GM18870 (cell line): ENCODE measurements around the gene SYT12.

ENCODE experiments used
- ATAC-seq: cut with Tn5 transposase; IDR thresholded peaks from one replicate; pipeline ENCODE4 v1.9.1; 2021; ENCODE audit warnings: moderate library complexity; ENCODE audit not compliant: unreplicated experiment

The SYT12 gene

GRCh38 chr11:67054836-67055523 lies 32.0 kb downstream of the SYT12 start:
- no peak for ATAC-seq

- ATAC-seq: no peak
These were observed 32.9 kb downstream of the SYT12 start for GRCh38 chr11:67055812-67056211.

GRCh38 chr11:67056267-67057204 lies 33.6 kb downstream of the SYT12 start, which contains the start of gene RHOD:
RHOD (plus strand) TSS chr11:67056847; CDS start chr11:67056903, 56 bp downstream.
- no peak for ATAC-seq

- ATAC-seq: no peak
These were observed 34.3 kb downstream of the SYT12 start for GRCh38 chr11:67057205-67057672.

GRCh38 chr11:67058506-67058905 lies 35.6 kb downstream of the SYT12 start:
- ATAC-seq: no peak

GRCh38 chr11:67059671-67060070 lies 36.7 kb downstream of the SYT12 start:
- ATAC-seq: no peak

- ATAC-seq: no peak
These were observed 37.2 kb downstream of the SYT12 start for GRCh38 chr11:67060111-67060522.

GRCh38 chr11:67062526-67063373 lies 39.8 kb downstream of the SYT12 start:
- no peak for ATAC-seq

GRCh38 chr11:67066333-67066709 lies 43.4 kb downstream of the SYT12 start:
- ATAC-seq: no peak

GRCh38 chr11:67071420-67072284 lies 48.7 kb downstream of the SYT12 start:
- no peak for ATAC-seq

- no peak for ATAC-seq
These were observed 49.4 kb downstream of the SYT12 start for GRCh38 chr11:67072295-67072694.

- ATAC-seq: no peak
These were observed 51.0 kb downstream of the SYT12 start for GRCh38 chr11:67073908-67074307.

- ATAC-seq: no peak
These were observed 53.3 kb downstream of the SYT12 start for GRCh38 chr11:67076202-67076601.

GRCh38 chr11:67079065-67079705 lies 56.3 kb downstream of the SYT12 start:
- no peak for ATAC-seq

GRCh38 chr11:67082071-67082791 lies 59.3 kb downstream of the SYT12 start:
- no peak for ATAC-seq

GRCh38 chr11:67083786-67084366 lies 60.9 kb downstream of the SYT12 start:
- no peak for ATAC-seq

- ATAC-seq: no peak
These were observed 62.7 kb downstream of the SYT12 start for GRCh38 chr11:67085617-67086016.

GRCh38 chr11:67090717-67091116 lies 67.8 kb downstream of the SYT12 start:
- ATAC-seq: no peak

- ATAC-seq: no peak
These were observed 72.2 kb downstream of the SYT12 start for GRCh38 chr11:67095214-67095507.
